GM18858 (cell line): Measurements from ENCODE around the gene PNLIPRP3.
A peak's percentile ranks its signal among the peaks of the same experiment; 100 is the strongest.
"Not testable (repeated sequence)": the region's sequence is repeated elsewhere in the genome, so short reads cannot be mapped to it uniquely, and the experiment has no call there.

Experiments used
- ATAC-seq: cut with Tn5 transposase; IDR thresholded peaks from one replicate; pipeline ENCODE4 v1.9.1; 2021; ENCODE audit not compliant: unreplicated experiment

Gene PNLIPRP3

GRCh38 chr10:116427671-116428070 lies at the start of gene PNLIPRP3:
Gene PNLIPRP3 (plus strand): TSS chr10:116427847. CDS start chr10:116428013, 166 bp downstream.
- ATAC-seq = no peak

GRCh38 chr10:116382290-116382689 lies 45.4 kb upstream of the PNLIPRP3 start:
- no peak for ATAC-seq

- ATAC-seq = no peak
Measured at GRCh38 chr10:116385311-116385710, 42.3 kb upstream of the PNLIPRP3 start.

- ATAC-seq = peak; percentile 61
Measured at GRCh38 chr10:116385994-116386809, 41.4 kb upstream of the PNLIPRP3 start.

GRCh38 chr10:116393246-116393831 lies 34.3 kb upstream of the PNLIPRP3 start:
- ATAC-seq = not testable (repeated sequence)

- ATAC-seq = no peak
Measured at GRCh38 chr10:116395223-116395985, 32.2 kb upstream of the PNLIPRP3 start.

GRCh38 chr10:116398224-116398623 lies 29.4 kb upstream of the PNLIPRP3 start:
- no peak for ATAC-seq

- ATAC-seq = no peak
Measured at GRCh38 chr10:116402858-116403257, 24.8 kb upstream of the PNLIPRP3 start.

- no peak for ATAC-seq
Measured at GRCh38 chr10:116403740-116404250, 23.9 kb upstream of the PNLIPRP3 start.

GRCh38 chr10:116408719-116409118 lies 18.9 kb upstream of the PNLIPRP3 start:
- ATAC-seq = peak; percentile 83

- no peak for ATAC-seq
Measured at GRCh38 chr10:116410351-116410750, 17.3 kb upstream of the PNLIPRP3 start.

- no peak for ATAC-seq
Measured at GRCh38 chr10:116417821-116418220, 9.8 kb upstream of the PNLIPRP3 start.

- ATAC-seq = no peak
Measured at GRCh38 chr10:116418389-116418788, 9.3 kb upstream of the PNLIPRP3 start.

GRCh38 chr10:116421815-116422214 lies 5.8 kb upstream of the PNLIPRP3 start:
- ATAC-seq = no peak

GRCh38 chr10:116429288-116429977 lies 1.8 kb downstream of the PNLIPRP3 start:
- no peak for ATAC-seq

GRCh38 chr10:116430288-116430687 lies 2.6 kb downstream of the PNLIPRP3 start:
- no peak for ATAC-seq

GRCh38 chr10:116431598-116431997 lies 4.0 kb downstream of the PNLIPRP3 start:
- no peak for ATAC-seq

- no peak for ATAC-seq
Measured at GRCh38 chr10:116437076-116437692, 9.5 kb downstream of the PNLIPRP3 start.

- ATAC-seq = no peak
Measured at GRCh38 chr10:116440330-116441030, 12.8 kb downstream of the PNLIPRP3 start.
